Bronchial epithelial cell (primary cell): ENCODE measurements around the gene ATP12A. TPM values are rescaled to one million over a fixed set of nuclear protein-coding genes. Genes with fewer than 3 reads are reported as not detected.

Experiments
- DNase-seq: peaks from one replicate; pipeline ENCODE4 v3.0.0-alpha.2; 2010; ENCODE audit warnings: low read depth
- FAIRE-seq: peaks from 2 replicates; lab custom pipeline; 2011; peaks lifted over from hg19 to GRCh38; lab: Jason Lieb, UNC
- H3K27me3 ChIP-seq: 2 replicates; pipeline ENCODE4 v1.5.1; 2011; ENCODE audit warnings: low read length; ENCODE audit not compliant: control insufficient read depth, insufficient read depth
- H3K36me3 ChIP-seq: 2 replicates; pipeline ENCODE4 v1.5.1; 2011; ENCODE audit warnings: low read length; ENCODE audit not compliant: control insufficient read depth, insufficient read depth
- H3K4me3 ChIP-seq: 2 replicates; pipeline ENCODE4 v1.5.1; 2011; ENCODE audit warnings: mild to moderate bottlenecking, low read depth, low read length, control low read depth
- CTCF ChIP-seq: IDR thresholded peaks from 2 replicates; pipeline ENCODE4 v1.5.1; 2011; ENCODE audit warnings: mild to moderate bottlenecking, moderate library complexity, low read length, control low read depth, inconsistent platforms; ENCODE audit not compliant: insufficient read depth, severe bottlenecking
- total RNA-seq: library from RNA; depleted of rRNA; stranded (reverse); fragments of >200 nt; gene quantifications from 2 replicates; pipeline ENCODE4 v1.2.1, GENCODE V29; 2014

Gene ATP12A
- total RNA-seq, 1 donor from 2014 or later: 7.9 TPM

GRCh38 chr13:24660023-24660741 lies 20.0 kb upstream of the ATP12A start:
- DNase-seq (no peak), FAIRE-seq (no peak)
- no peaks in the 10 kb centered on the region for H3K27me3 ChIP-seq
- no peak overlapping the region for H3K4me3 ChIP-seq
- TF ChIP-seq CTCF: no peak
- no peaks in the 10 kb centered on the region for H3K36me3 ChIP-seq

- H3K36me3 ChIP-seq: no peaks in the 10 kb centered on the region
- H3K4me3 ChIP-seq: no peak overlapping the region
- no peak for FAIRE-seq
- DNase-seq: no peak
- no peak for TF ChIP-seq CTCF
- H3K27me3 ChIP-seq: no peaks in the 10 kb centered on the region
Observed at GRCh38 chr13:24661713-24662112, 18.5 kb upstream of the ATP12A start.

- no peak for TF ChIP-seq CTCF
- Histone ChIP-seq H3K4me3 (no peak overlapping the region), H3K36me3 (no peaks in the 10 kb centered on the region), H3K27me3 (no peaks in the 10 kb centered on the region)
- FAIRE-seq (peak; percentile 32), DNase-seq (no peak)
Observed at GRCh38 chr13:24662195-24663088, 17.8 kb upstream of the ATP12A start.

- TF ChIP-seq CTCF: no peak
- Histone ChIP-seq H3K4me3 (no peak overlapping the region), H3K27me3 (no peaks in the 10 kb centered on the region), H3K36me3 (no peaks in the 10 kb centered on the region)
- no peak for FAIRE-seq
- no peak for DNase-seq
Observed at GRCh38 chr13:24663089-24663395, 17.2 kb upstream of the ATP12A start.

GRCh38 chr13:24663586-24663985 lies 16.6 kb upstream of the ATP12A start:
- DNase-seq: no peak
- no peak for FAIRE-seq
- H3K4me3 ChIP-seq: no peak overlapping the region
- no peak for TF ChIP-seq CTCF
- no peaks in the 10 kb centered on the region for H3K36me3 ChIP-seq
- H3K27me3 ChIP-seq: no peaks in the 10 kb centered on the region
